Parathyroid adenoma (tissue), 2 donors: Measurements from ENCODE around the gene ASGR1.
A peak's percentile ranks its signal among the peaks of the same experiment; 100 is the strongest.

Source experiments
- H2AFZ ChIP-seq: fragments of 300-600 bp; sonication (generic); one replicate; pipeline ENCODE4 v1.7.0; 2017; ENCODE audit warnings: antibody characterized with exemption, mild to moderate bottlenecking
- H3K27ac ChIP-seq: fragments of 300-600 bp; sonication (generic); one replicate; pipeline ENCODE4 v1.7.0; 2017
- H3K27me3 ChIP-seq: fragments of 300-600 bp; sonication (generic); one replicate; pipeline ENCODE4 v1.7.0; 2017; ENCODE audit warnings: low read length; ENCODE audit not compliant: control insufficient read depth, insufficient read depth
- H3K36me3 ChIP-seq: fragments of 300-600 bp; sonication (generic); one replicate; pipeline ENCODE4 v1.7.0; 2017; ENCODE audit warnings: low read length; ENCODE audit not compliant: control insufficient read depth, insufficient read depth
- H3K4me1 ChIP-seq: fragments of 300-600 bp; sonication (generic); one replicate; pipeline ENCODE4 v1.7.0; 2017; ENCODE audit warnings: control low read depth
- H3K4me2 ChIP-seq: fragments of 300-600 bp; sonication (generic); one replicate; pipeline ENCODE4 v1.7.0; 2017; ENCODE audit warnings: low read length
- H3K4me3 ChIP-seq: fragments of 300-600 bp; sonication (generic); one replicate; pipeline ENCODE4 v1.7.0; 2017; ENCODE audit warnings: low read depth, low read length
- H3K79me2 ChIP-seq: fragments of 300-600 bp; sonication (generic); one replicate; pipeline ENCODE4 v1.7.0; 2017; ENCODE audit warnings: control low read depth
- H3K9ac ChIP-seq: fragments of 300-600 bp; sonication (generic); one replicate; pipeline ENCODE4 v1.7.0; 2017; ENCODE audit warnings: mild to moderate bottlenecking
- H3K9me3 ChIP-seq: fragments of 300-600 bp; sonication (generic); one replicate; pipeline ENCODE4 v1.7.0; 2017; ENCODE audit warnings: low read length; ENCODE audit not compliant: control insufficient read depth
- CTCF ChIP-seq: fragments of 300-600 bp; sonication (generic); IDR thresholded peaks from one replicate; pipeline ENCODE4 v1.7.0; 2017; ENCODE audit warnings: antibody characterized with exemption, mild to moderate bottlenecking
- donor health status: primary hyperparathyroidism.

ASGR1 gene

GRCh38 chr17:7179317-7180254 is at the start of gene ASGR1:
ASGR1 (minus strand) TSS chr17:7179370; CDS start chr17:7178563, 807 bp downstream.
- no peak for TF ChIP-seq CTCF
- Histone ChIP-seq H3K4me2 (peak within 1 kb of the TSS; percentile 95), H3K4me3 (peak within 1 kb of the TSS; percentile 71), H3K4me1 (peaks cover 16% of the 10 kb centered on the region), H2AFZ (peak within 1 kb of the TSS; percentile 86), H3K27me3 (no peaks in the 10 kb centered on the region), H3K9me3 (no peaks in the 10 kb centered on the region), H3K27ac (no peak within 1 kb of the TSS), H3K79me2 (no peaks in the 10 kb centered on the region), H3K9ac (no peak within 1 kb of the TSS), H3K36me3 (no peaks in the 10 kb centered on the region)

- Histone ChIP-seq H3K9me3 (no peaks in the 10 kb centered on the region), H3K36me3 (no peaks in the 10 kb centered on the region), H3K4me2 (no peak overlapping the region), H3K9ac (no peak overlapping the region), H3K27ac (no peak overlapping the region), H3K27me3 (no peaks in the 10 kb centered on the region), H3K4me3 (no peak overlapping the region), H3K4me1 (peaks cover 15% of the 10 kb centered on the region), H2AFZ (no peak overlapping the region), H3K79me2 (peaks cover 48% of the 10 kb centered on the region)
- TF ChIP-seq CTCF = no peak
Observed at GRCh38 chr17:7228920-7229319, 49.8 kb upstream of the ASGR1 start.

DNA sequence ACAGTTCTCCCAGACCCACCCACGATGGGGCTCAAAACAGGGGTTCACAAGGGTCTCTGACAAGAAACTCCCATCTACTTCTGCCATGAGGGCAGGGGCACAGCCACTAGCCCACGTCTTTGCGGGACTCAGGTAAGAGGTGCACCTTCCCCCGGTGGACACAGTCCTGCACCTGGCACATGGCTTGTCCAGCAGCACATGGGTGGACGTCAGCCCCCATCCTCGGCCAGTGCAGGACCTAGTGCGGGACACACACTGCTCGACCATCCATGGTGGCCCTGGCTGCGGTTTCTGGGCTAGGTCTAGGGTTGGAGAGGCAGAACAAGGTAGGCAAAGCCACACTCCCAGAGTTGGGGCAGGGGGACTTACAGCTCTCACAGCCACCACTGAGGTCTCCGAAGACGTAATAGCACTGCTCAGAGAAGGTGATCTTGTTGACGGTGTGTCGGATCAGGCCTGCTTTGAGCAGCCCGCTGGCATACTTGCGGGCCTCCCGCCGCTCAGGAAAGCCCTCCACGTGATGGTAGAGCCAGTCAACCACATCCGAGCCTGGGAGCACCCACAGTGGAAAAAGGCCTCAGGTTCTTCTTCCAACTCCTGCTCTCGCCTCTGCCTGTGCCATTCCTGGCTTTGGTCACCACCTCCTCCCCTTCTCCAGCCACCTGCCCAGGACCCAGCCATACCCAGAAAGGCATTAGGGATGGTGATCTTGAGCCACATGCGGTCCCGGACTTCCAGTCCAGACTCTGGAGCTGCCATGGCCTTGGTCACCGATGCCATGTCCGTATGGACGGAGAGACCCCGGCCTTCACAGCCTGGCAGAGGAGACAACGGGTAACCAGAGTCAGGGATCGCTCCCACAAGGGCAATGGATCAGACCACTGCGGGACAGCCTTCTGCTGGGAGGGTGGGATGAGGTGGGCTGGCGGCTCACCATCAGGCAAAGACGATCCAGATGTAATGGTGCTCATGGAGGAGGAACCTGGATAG is 47.8 kb upstream of the ASGR1 start:
- H3K4me3 ChIP-seq = no peak overlapping the region
- TF ChIP-seq CTCF = no peak
- peaks cover 31% of the 10 kb centered on the region for H3K79me2 ChIP-seq
- no peaks in the 10 kb centered on the region for H3K36me3 ChIP-seq
- no peaks in the 10 kb centered on the region for H3K9me3 ChIP-seq
- peaks cover 19% of the 10 kb centered on the region for H3K4me1 ChIP-seq
- H2AFZ ChIP-seq = no peak overlapping the region
- H3K4me2 ChIP-seq = no peak overlapping the region
- no peak overlapping the region for H3K9ac ChIP-seq
- no peak overlapping the region for H3K27ac ChIP-seq
- no peaks in the 10 kb centered on the region for H3K27me3 ChIP-seq

- Histone ChIP-seq H3K79me2 (peaks cover 28% of the 10 kb centered on the region), H3K4me1 (peaks cover 29% of the 10 kb centered on the region), H3K9ac (no peak overlapping the region), H3K36me3 (no peaks in the 10 kb centered on the region), H3K9me3 (no peaks in the 10 kb centered on the region), H3K4me2 (no peak overlapping the region), H3K27me3 (no peaks in the 10 kb centered on the region), H3K4me3 (no peak overlapping the region), H2AFZ (no peak overlapping the region), H3K27ac (no peak overlapping the region)
- no peak for TF ChIP-seq CTCF
Observed at GRCh38 chr17:7225711-7226331, 46.7 kb upstream of the ASGR1 start.
